Measurements from ENCODE around the gene PRR20E.
"Not testable (repeated sequence)": the region's sequence is repeated elsewhere in the genome, so short reads cannot be mapped to it uniquely, and the experiment has no call there.

The PRR20E gene

GRCh38 chr13:57166897-57167296 lies at the start of gene PRR20E:
Gene PRR20E, plus strand, starts transcription at chr13:57167197. Its CDS starts 387 bp downstream, at chr13:57167584.
- DNase-seq: not testable (repeated sequence)

- DNase-seq: peak; percentile 42
Measured at GRCh38 chr13:57123681-57124080, 43.3 kb upstream of the PRR20E start.

- DNase-seq: no peak
Measured at GRCh38 chr13:57128909-57129308, 38.1 kb upstream of the PRR20E start.

GRCh38 chr13:57136093-57136492 lies 30.9 kb upstream of the PRR20E start:
- no peak for DNase-seq

- DNase-seq: no peak
Measured at GRCh38 chr13:57137585-57137984, 29.4 kb upstream of the PRR20E start.

- no peak for DNase-seq
Measured at GRCh38 chr13:57138988-57139387, 28.0 kb upstream of the PRR20E start.

GRCh38 chr13:57139781-57140180 lies 27.2 kb upstream of the PRR20E start:
- not testable (repeated sequence) for DNase-seq

GRCh38 chr13:57140235-57140968 lies 26.6 kb upstream of the PRR20E start, which contains the start of gene PRR20A:
Gene PRR20A, plus strand, starts transcription at chr13:57140918. Its CDS starts 387 bp downstream, at chr13:57141305.
- DNase-seq: not testable (repeated sequence)

GRCh38 chr13:57147188-57147587 lies 19.8 kb upstream of the PRR20E start, which contains the start of gene PRR20B:
Gene PRR20B, plus strand, starts transcription at chr13:57147488. Its CDS starts 387 bp downstream, at chr13:57147875.
- DNase-seq: not testable (repeated sequence)

- not testable (repeated sequence) for DNase-seq
Measured at GRCh38 chr13:57148106-57148505, 18.9 kb upstream of the PRR20E start.

- not testable (repeated sequence) for DNase-seq
Measured at GRCh38 chr13:57153761-57154160, 13.2 kb upstream of the PRR20E start, which contains the start of gene PRR20C. Gene PRR20C, plus strand, starts transcription at chr13:57154061. Its CDS starts 387 bp downstream, at chr13:57154448.

- DNase-seq: not testable (repeated sequence)
Measured at GRCh38 chr13:57160332-57160731, 6.7 kb upstream of the PRR20E start, which contains the start of gene PRR20D. Gene PRR20D, plus strand, starts transcription at chr13:57160632. Its CDS starts 387 bp downstream, at chr13:57161019.

- no peak for DNase-seq
Measured at GRCh38 chr13:57191667-57192066, 24.7 kb downstream of the PRR20E start.

GRCh38 chr13:57212989-57213388 lies 46.0 kb downstream of the PRR20E start:
- no peak for DNase-seq
